Panc1 (cell line): ENCODE results near the gene CSMD2. TPM values are rescaled to one million over a fixed set of nuclear protein-coding genes. Genes with fewer than 3 reads are reported as not detected.
A peak's percentile ranks its signal among the peaks of the same experiment; 100 is the strongest.

Experiments used
- ATAC-seq: fragments of 200-7000 bp; cut with Tn5 transposase; 2 replicates; pipeline ENCODE4 v1.9.1; 2020; ENCODE audit warnings: mild to moderate bottlenecking, moderate library complexity
- BruUV-seq: library from RNA; stranded (reverse); fragments of 400-500 nt; replicated peaks from 2 replicates; lab custom pipeline; 2021; lab: Mats Ljungman, UMichigan
- CTCF ChIA-PET: fragments of 300-600 bp; sonication (Branson Sonifier 250); formaldehyde crosslinking; loops from one replicate; lab custom pipeline; 2022; ENCODE audit warnings: antibody characterized with exemption; lab: Charles Lee
- POLR2A ChIA-PET: fragments of 300-600 bp; sonication (Branson Sonifier 250); formaldehyde crosslinking; loops from one replicate; lab custom pipeline; 2022; ENCODE audit warnings: antibody characterized with exemption; lab: Charles Lee
- DNase-seq: peaks from one replicate; pipeline ENCODE4 v3.0.0-alpha.2; 2010; ENCODE audit warnings: low read depth, low spot score
- H3K27ac ChIP-seq: 2 replicates; pipeline ENCODE4 v1.5.1; 2011; ENCODE audit warnings: mild to moderate bottlenecking, low read length, inconsistent platforms
- H3K27me3 ChIP-seq: fragments of 200-500 bp; sonication (Bioruptor generic); 2 replicates; pipeline ENCODE4 v1.6.0; 2014; ENCODE audit warnings: low read length, inconsistent platforms; ENCODE audit not compliant: control insufficient read depth, insufficient read depth
- H3K36me3 ChIP-seq: fragments of 200-500 bp; sonication (Bioruptor generic); 2 replicates; pipeline ENCODE4 v1.5.1; 2014; ENCODE audit warnings: inconsistent platforms, mild to moderate bottlenecking, low read length, moderate library complexity; ENCODE audit not compliant: control insufficient read depth, insufficient read depth
- H3K4me1 ChIP-seq: 2 replicates; pipeline ENCODE4 v1.5.1; 2011; ENCODE audit warnings: inconsistent platforms, mild to moderate bottlenecking, low read length, moderate library complexity; ENCODE audit not compliant: control insufficient read depth, insufficient read depth
- H3K4me3 ChIP-seq, 2 experiments: 2 replicates each; pipeline ENCODE4 v1.5.1; 2011 to 2012; ENCODE audit warnings: low read depth in 2 of 2, low read length in 2 of 2, mild to moderate bottlenecking in 2 of 2, inconsistent platforms in 1 of 2, moderate library complexity in 1 of 2
- H3K9me3 ChIP-seq: fragments of 200-500 bp; sonication (Bioruptor generic); 2 replicates; pipeline ENCODE4 v1.5.1; 2014; ENCODE audit warnings: low read depth, mild to moderate bottlenecking, inconsistent platforms, low read length, moderate library complexity; ENCODE audit not compliant: control insufficient read depth, insufficient read depth
- CTCF ChIP-seq: fragments of 450-650 bp; IDR thresholded peaks from 2 replicates; pipeline ENCODE4 v1.5.1; 2017; ENCODE audit warnings: mild to moderate bottlenecking
- POLR2AphosphoS5 ChIP-seq: IDR thresholded peaks from 2 replicates; pipeline ENCODE4 v1.6.1; 2012; ENCODE audit warnings: mild to moderate bottlenecking, low read depth, low read length, moderate library complexity
- REST ChIP-seq, 2 experiments: IDR thresholded peaks; 2 replicates each; pipeline ENCODE4 v1.6.1; 2011 to 2012; ENCODE audit warnings: low read depth in 2 of 2, control low read depth in 1 of 2, low read length in 1 of 2, mild to moderate bottlenecking in 1 of 2, moderate library complexity in 1 of 2; ENCODE audit not compliant: insufficient read depth in 1 of 2
- SIN3A ChIP-seq: IDR thresholded peaks from 2 replicates; pipeline ENCODE4 v1.6.1; 2012; ENCODE audit warnings: low read depth, mild to moderate bottlenecking, low read length, moderate library complexity, borderline replicate concordance; ENCODE audit not compliant: insufficient read depth
- TCF7L2 ChIP-seq: IDR thresholded peaks from 2 replicates; pipeline ENCODE4 v1.6.1; 2011; ENCODE audit warnings: mild to moderate bottlenecking, low read depth, low read length, inconsistent platforms
- in situ Hi-C: cut with HindIII; loops from 2 replicates; pipeline ENCODE4 v1.10.0; 2016; ENCODE audit warnings: low sequenced_read_pairs, low pct_unique_long_range_greater_than_20kb
- intact Hi-C: fragments of 100-400 bp; cut with micrococcal nuclease; formaldehyde crosslinking; loops from one replicate; pipeline ENCODE4 v1.10.0; 2022; ENCODE audit not compliant: unreplicated experiment
- total RNA-seq: library from RNA; stranded (reverse); gene quantifications from one replicate; pipeline ENCODE4 v1.2.1, GENCODE V29; 2021; ENCODE audit not compliant: unreplicated experiment

Gene CSMD2
- total RNA-seq, 1 experiment from 2014 or later, result not detected

- POLR2A ChIA-PET, result no interaction called here
- H3K9me3 ChIP-seq, result no peaks in the 10 kb centered on the region
- no peaks in the 10 kb centered on the region for H3K36me3 ChIP-seq
- CTCF ChIA-PET, result interaction anchor here (3.0 kb wide), 1 partner anchor 1109 kb away, joined by 21 read pairs; no protein-coding TSS in a partner anchor
- H3K27ac ChIP-seq, result no peak overlapping the region
- TF ChIP-seq SIN3A (no peak), POLR2AphosphoS5 (no peak), CTCF (no peak), TCF7L2 (no peak), REST (IDR thresholded peaks at IDR 0.05; ENCODE audit: insufficient read depth in 1 of 2, low read depth in 2 of 2, low read length in 1 of 2) (no peak)
- no peaks in the 10 kb centered on the region for H3K4me1 ChIP-seq
- H3K4me3 ChIP-seq, result no peak overlapping the region
- intact Hi-C loops (loop anchor here (5.0 kb wide), 1 partner anchor 1108 kb away; no protein-coding TSS in a partner anchor), in situ Hi-C loops (no loop called here)
- H3K27me3 ChIP-seq, result peaks cover 8% of the 10 kb centered on the region
- no TSS peak for BruUV-seq
- DNase-seq (no peak), ATAC-seq (no peak)
Observed at GRCh38 chr1:33634143-33634542, 530.9 kb downstream of the CSMD2 start.

- Histone ChIP-seq H3K36me3 (no peaks in the 10 kb centered on the region), H3K27ac (no peak overlapping the region), H3K4me1 (no peaks in the 10 kb centered on the region), H3K9me3 (no peaks in the 10 kb centered on the region), H3K27me3 (peaks cover 12% of the 10 kb centered on the region), H3K4me3 (peak overlapping the region in 1 of 2 experiments; percentile 23; a peak in 1 of 4 replicates)
- ChIA-PET POLR2A (no interaction called here), CTCF (interaction anchor here (0.5 to 3.0 kb wide), 13 partner anchors 9 to 1299 kb away, joined by 3 to 21 read pairs (median 3); no protein-coding TSS in a partner anchor)
- TF ChIP-seq REST (IDR thresholded peaks at IDR 0.05; ENCODE audit: insufficient read depth in 1 of 2, low read depth in 2 of 2, low read length in 1 of 2) (no peak), POLR2AphosphoS5 (no peak), TCF7L2 (no peak), SIN3A (no peak), CTCF (peak; percentile 99)
- ATAC-seq, result peak; percentile 96
- peak; percentile 77 for DNase-seq
- in situ Hi-C loops (no loop called here), intact Hi-C loops (loop anchor here (1.0 to 5.0 kb wide), 2 partner anchors 965 to 1109 kb away; no protein-coding TSS in a partner anchor)
- BruUV-seq, result no TSS peak
Observed at GRCh38 chr1:33633019-33633801, 531.8 kb downstream of the CSMD2 start.
